ENCODE measurements around the gene CERK.

DNA sequence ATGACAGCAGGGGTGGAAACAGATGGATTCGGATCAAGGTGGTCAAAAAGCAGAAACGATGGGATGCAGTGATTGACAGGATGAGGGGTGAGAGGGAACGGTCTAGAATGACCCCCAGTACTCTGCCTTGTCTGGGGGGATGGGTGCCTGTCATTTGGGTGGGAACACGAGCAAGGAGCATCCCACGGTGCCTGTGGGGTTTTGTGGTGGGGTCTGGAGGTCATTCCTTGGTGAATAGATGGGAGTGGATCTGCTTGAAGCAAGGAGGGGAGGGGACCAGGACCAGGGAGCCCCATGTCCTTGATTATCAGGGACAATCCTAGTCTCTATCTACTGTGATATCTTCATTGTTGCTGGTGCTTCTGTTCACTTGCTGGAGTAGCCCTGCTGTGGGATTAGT is 8.1 kb upstream of the CERK start:
- no peak for TF ChIP-seq MAZ (IDR thresholded peaks at IDR 0.05; ENCODE audit: borderline replicate concordance, low read depth, low read length)
- TF ChIP-seq MAZ (CRISPR knock-in tag; IDR thresholded peaks at IDR 0.05; ENCODE audit: low read depth), result no peak
- no peak for TF ChIP-seq HNRNPK (IDR thresholded peaks at IDR 0.05; ENCODE audit: low read depth, low read length, poor library complexity, severe bottlenecking)
- TF ChIP-seq, protein P1, sequence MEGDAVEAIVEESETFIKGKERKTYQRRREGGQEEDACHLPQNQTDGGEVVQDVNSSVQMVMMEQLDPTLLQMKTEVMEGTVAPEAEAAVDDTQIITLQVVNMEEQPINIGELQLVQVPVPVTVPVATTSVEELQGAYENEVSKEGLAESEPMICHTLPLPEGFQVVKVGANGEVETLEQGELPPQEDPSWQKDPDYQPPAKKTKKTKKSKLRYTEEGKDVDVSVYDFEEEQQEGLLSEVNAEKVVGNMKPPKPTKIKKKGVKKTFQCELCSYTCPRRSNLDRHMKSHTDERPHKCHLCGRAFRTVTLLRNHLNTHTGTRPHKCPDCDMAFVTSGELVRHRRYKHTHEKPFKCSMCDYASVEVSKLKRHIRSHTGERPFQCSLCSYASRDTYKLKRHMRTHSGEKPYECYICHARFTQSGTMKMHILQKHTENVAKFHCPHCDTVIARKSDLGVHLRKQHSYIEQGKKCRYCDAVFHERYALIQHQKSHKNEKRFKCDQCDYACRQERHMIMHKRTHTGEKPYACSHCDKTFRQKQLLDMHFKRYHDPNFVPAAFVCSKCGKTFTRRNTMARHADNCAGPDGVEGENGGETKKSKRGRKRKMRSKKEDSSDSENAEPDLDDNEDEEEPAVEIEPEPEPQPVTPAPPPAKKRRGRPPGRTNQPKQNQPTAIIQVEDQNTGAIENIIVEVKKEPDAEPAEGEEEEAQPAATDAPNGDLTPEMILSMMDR (CRISPR knock-in tag; IDR thresholded peaks at IDR 0.05), result no peak
- TF ChIP-seq, protein P2, sequence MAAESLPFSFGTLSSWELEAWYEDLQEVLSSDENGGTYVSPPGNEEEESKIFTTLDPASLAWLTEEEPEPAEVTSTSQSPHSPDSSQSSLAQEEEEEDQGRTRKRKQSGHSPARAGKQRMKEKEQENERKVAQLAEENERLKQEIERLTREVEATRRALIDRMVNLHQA (CRISPR knock-in tag; IDR thresholded peaks at IDR 0.05), result no peak
- TF ChIP-seq NBN (conservative IDR thresholded peaks at IDR 0.05), result no peak
- TF ChIP-seq TCF7 (IDR thresholded peaks at IDR 0.05; ENCODE audit: low read depth), result no peak
- no peak for TF ChIP-seq ZKSCAN1 (IDR thresholded peaks at IDR 0.05; ENCODE audit: low read length)
- no peak for TF ChIP-seq POLR2A (IDR thresholded peaks at IDR 0.05; ENCODE audit: insufficient read depth in 1 of 2, low read depth in 2 of 2, low read length in 2 of 2)
- TF ChIP-seq POLR2AphosphoS5 (IDR thresholded peaks at IDR 0.05; ENCODE audit: low read depth, low read length), result no peak
- no peak for TF ChIP-seq ZBTB7A (CRISPR knock-in tag; IDR thresholded peaks at IDR 0.05)
- TF ChIP-seq YY1 (IDR thresholded peaks at IDR 0.05; ENCODE audit: insufficient read depth, insufficient replicate concordance, low read depth, low read length), result no peak
- TF ChIP-seq, protein P3, sequence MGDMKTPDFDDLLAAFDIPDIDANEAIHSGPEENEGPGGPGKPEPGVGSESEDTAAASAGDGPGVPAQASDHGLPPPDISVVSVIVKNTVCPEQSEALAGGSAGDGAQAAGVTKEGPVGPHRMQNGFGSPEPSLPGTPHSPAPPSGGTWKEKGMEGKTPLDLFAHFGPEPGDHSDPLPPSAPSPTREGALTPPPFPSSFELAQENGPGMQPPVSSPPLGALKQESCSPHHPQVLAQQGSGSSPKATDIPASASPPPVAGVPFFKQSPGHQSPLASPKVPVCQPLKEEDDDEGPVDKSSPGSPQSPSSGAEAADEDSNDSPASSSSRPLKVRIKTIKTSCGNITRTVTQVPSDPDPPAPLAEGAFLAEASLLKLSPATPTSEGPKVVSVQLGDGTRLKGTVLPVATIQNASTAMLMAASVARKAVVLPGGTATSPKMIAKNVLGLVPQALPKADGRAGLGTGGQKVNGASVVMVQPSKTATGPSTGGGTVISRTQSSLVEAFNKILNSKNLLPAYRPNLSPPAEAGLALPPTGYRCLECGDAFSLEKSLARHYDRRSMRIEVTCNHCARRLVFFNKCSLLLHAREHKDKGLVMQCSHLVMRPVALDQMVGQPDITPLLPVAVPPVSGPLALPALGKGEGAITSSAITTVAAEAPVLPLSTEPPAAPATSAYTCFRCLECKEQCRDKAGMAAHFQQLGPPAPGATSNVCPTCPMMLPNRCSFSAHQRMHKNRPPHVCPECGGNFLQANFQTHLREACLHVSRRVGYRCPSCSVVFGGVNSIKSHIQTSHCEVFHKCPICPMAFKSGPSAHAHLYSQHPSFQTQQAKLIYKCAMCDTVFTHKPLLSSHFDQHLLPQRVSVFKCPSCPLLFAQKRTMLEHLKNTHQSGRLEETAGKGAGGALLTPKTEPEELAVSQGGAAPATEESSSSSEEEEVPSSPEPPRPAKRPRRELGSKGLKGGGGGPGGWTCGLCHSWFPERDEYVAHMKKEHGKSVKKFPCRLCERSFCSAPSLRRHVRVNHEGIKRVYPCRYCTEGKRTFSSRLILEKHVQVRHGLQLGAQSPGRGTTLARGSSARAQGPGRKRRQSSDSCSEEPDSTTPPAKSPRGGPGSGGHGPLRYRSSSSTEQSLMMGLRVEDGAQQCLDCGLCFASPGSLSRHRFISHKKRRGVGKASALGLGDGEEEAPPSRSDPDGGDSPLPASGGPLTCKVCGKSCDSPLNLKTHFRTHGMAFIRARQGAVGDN (CRISPR knock-in tag; IDR thresholded peaks at IDR 0.05), result no peak
- TF ChIP-seq SNRNP70 (IDR thresholded peaks at IDR 0.05; ENCODE audit: low read depth, low read length), result no peak
- TF ChIP-seq RFX1 (IDR thresholded peaks at IDR 0.05), result no peak

All from HepG2 (cell line).